Ureter (tissue), 1 donor: ENCODE data around the gene TANK. TPM values are rescaled to one million over a fixed set of nuclear protein-coding genes. Genes with fewer than 3 reads are reported as not detected.
A peak's percentile ranks its signal among the peaks of the same experiment; 100 is the strongest.
"Not testable (repeated sequence)": the region's sequence is repeated elsewhere in the genome, so short reads cannot be mapped to it uniquely, and the experiment has no call there.

Experiments used
- DNase-seq: peaks from one replicate; pipeline ENCODE4 v3.0.0-alpha.2; 2020; ENCODE audit warnings: low spot score
- total RNA-seq: library from RNA; stranded (reverse); gene quantifications from one replicate; pipeline ENCODE4 v1.2.4, GENCODE V29; 2023
- donor health status: DM: yes; HTN: yes; CAD: no.

Gene TANK
- total RNA-seq, 1 donor from 2014 or later, result 81.2 TPM

GRCh38 chr2:161273038-161273760 is 113.0 kb downstream of the TANK start:
- no peak for DNase-seq

- DNase-seq, result peak; percentile 50
Observed at GRCh38 chr2:161278564-161279229, 118.5 kb downstream of the TANK start.

- DNase-seq, result not testable (repeated sequence)
Observed at GRCh38 chr2:161279230-161279815, 119.1 kb downstream of the TANK start.

- peak; percentile 70 for DNase-seq
Observed at GRCh38 chr2:161280906-161281323, 120.7 kb downstream of the TANK start.

- peak; percentile 47 for DNase-seq
Observed at GRCh38 chr2:161281615-161282310, 121.5 kb downstream of the TANK start.

DNA sequence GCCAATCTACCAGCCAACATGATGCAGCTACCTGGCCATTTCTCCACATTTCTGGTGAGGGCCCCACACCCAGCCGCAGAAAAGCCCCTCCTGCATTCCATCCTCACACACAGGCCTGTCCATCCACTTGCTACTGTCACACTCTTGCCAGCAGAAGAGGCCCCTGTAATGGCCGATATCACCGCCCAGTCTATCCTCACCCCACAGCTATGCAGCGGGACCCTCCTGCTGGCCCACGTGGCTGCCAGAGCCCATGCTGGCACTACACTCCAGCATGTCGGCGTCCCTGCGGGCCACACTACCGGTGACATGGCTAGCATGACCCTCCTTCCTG is 122.0 kb downstream of the TANK start:
- not testable (repeated sequence) for DNase-seq

GRCh38 chr2:161283926-161284325 is 123.7 kb downstream of the TANK start:
- no peak for DNase-seq

Other genes with a start within 250 kb of the TANK start
- 43.3 TPM for gene PSMD14, start 148.0 kb downstream of the TANK start, total RNA-seq